Neural progenitor cell (in vitro differentiated cells): ENCODE data around the gene LMO2.

Source experiments
- CTCF ChIP-seq: fragments of 200-600 bp; sonication (generic); IDR thresholded peaks from 2 replicates; pipeline ENCODE4 v1.5.1; 2017; ENCODE audit warnings: antibody characterized with exemption, mild to moderate bottlenecking
- EZH2phosphoT487 ChIP-seq: fragments of 200-600 bp; sonication (generic); IDR thresholded peaks from 2 replicates; pipeline ENCODE4 v1.6.1; 2017; ENCODE audit warnings: antibody characterized with exemption

GRCh38 chr11:33894398-33894746 is 2.5 kb upstream of the LMO2 start:
- TF ChIP-seq CTCF, result no peak
- no peak for TF ChIP-seq EZH2phosphoT487
